HK-2 (cell line): Measurements from ENCODE around the gene BARHL1.

Source experiments
- DNase-seq: peaks from one replicate; pipeline ENCODE4 v3.0.0-alpha.2; 2018; ENCODE audit not compliant: unreplicated experiment

Gene BARHL1

DNA sequence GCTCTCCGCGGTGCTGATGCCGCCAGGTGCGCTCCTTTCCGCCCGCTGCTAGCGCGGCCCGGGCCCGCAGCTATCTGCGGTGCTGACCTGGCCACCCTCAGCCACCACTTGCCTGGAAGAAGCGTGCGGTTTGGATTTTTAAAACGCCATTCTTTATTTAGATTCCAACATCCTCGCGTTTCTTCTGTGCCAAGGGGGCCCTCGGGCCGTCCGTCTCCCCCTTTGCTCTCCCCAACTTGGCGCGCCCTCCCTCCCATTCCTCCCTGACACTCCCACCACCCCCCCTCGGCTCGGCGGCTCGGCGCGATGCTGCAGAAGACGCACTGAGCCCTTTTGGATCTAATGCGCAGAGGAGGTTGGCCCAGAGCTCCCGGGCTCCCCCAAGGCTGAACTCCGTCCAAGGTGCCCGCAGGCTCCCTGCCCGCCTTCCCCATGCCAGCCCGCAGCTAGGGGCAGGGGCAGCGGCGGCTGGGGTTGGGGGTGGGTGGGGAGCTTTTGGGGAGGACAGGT lies at the start of gene BARHL1:
Gene BARHL1, plus strand, starts transcription at position 331 of the 510 bp plus-strand sequence. CDS start 192 bp downstream, outside the sequence.
- DNase-seq, result no peak

DNA sequence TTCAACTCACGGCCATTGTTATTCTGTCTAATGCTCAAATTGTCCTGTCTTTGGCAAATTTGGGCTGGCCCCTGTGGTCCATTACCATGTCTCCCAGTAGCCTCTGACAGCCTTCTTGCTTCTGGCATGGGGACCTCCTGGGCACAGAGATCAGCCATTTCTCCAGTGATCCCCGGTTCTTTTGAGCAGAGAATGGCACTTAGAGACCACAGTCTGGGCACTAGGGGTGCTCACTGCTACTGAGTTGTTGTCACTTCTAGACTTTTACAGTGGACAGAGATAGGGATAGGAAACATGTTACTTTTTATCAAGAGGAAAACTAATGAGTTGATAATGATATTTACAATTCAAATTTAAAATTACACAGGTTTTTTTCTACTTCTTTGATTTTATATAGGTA lies 47.6 kb upstream of the BARHL1 start:
- DNase-seq, result no peak

DNA sequence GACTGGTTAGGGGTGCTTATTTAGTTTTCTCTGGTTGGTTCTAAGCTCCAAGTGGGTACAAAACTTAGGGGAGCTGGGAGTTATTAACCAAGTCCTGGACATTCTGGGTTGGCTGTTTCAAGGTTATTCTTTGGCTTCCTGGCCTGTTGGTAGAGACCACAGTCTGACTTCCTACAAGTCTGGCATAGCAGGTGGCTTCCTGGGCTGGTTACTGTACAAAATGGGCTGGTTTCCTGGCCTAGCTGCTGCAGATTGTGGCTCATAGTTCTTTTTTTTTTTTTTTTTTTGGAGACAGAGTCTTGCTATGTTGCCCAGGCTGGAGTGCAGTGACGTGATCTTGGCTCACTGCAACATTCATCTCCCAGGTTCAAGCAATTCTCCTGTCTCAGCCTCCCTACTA lies 46.3 kb upstream of the BARHL1 start:
- DNase-seq, result no peak

DNA sequence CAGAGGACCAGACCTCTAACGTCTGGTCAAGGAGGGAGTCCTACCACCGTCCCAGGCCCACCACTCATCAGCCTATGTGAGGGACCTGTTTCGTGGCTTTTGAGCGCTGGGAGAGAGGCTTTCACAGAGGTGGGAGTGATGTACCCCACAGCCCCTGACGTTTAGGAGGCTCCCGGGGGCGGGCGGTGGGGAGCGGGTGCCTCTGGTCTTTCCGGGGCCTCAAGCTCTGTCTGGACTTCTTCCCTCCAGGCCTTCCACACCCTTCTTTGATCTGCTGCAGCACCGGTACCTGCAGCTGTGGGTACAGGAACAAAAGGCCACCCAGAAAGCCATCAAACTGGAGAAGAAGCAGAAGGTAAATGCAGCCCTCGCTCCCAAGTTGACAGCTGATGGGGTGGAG lies 45.1 kb upstream of the BARHL1 start:
- DNase-seq, result no peak

DNA sequence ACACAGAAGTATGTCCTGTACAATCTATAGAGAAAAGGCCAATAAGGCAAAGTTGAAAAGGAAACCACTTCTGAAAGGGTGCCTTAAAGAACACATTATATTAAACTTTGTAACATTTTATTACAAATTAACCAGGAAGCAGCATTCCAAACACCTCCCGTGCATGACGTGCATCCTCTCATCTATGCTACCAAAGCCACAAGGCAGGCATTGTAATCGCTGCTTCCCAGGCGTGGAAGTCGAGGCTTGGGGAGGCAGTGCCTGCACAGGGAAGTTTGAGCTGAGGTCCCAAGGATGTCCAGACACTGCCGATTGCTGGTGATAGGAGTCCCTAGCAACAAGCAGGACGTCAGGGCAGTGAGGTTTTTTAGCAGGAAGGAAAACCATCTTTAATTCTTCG lies 44.3 kb upstream of the BARHL1 start:
- DNase-seq, result peak; percentile 54

DNA sequence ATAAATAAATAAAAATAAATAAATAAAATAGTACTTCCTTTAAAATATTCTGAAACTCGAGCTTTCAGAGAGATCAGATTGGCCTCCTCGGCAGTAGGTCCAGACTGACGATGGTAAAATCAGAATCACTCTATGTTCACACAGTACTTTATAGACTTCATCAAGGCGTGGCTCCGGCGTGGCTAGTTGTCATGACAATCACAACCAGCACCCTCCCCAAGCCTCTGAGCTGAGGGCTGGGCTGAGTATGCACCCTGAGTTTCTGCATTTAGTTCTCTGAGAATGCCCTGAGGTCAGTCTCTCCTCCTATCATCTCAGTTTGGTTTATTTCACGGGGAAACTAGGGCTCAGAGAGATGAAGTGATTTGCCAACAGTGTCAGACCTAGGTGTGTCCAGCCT lies 43.3 kb upstream of the BARHL1 start:
- DNase-seq, result no peak

DNA sequence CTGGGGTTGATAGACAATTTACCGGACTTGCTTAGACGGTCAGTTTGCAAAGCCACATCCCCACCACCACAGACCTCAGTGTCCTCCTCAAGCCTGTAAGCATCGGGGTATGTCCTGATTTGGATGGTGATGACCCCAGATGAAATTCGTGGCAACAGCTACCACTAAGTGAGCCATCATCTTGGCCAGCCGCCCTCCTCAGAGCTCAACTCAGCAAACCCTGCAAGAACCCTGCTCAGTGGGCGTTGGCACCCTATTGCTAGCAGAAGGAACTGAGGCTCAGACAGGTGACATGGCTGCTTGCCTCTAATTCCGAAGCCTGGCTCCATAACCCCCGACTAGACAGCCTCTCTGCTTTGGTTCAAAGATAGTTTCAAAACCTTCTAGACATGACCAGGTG lies 41.4 kb upstream of the BARHL1 start:
- DNase-seq, result no peak

DNA sequence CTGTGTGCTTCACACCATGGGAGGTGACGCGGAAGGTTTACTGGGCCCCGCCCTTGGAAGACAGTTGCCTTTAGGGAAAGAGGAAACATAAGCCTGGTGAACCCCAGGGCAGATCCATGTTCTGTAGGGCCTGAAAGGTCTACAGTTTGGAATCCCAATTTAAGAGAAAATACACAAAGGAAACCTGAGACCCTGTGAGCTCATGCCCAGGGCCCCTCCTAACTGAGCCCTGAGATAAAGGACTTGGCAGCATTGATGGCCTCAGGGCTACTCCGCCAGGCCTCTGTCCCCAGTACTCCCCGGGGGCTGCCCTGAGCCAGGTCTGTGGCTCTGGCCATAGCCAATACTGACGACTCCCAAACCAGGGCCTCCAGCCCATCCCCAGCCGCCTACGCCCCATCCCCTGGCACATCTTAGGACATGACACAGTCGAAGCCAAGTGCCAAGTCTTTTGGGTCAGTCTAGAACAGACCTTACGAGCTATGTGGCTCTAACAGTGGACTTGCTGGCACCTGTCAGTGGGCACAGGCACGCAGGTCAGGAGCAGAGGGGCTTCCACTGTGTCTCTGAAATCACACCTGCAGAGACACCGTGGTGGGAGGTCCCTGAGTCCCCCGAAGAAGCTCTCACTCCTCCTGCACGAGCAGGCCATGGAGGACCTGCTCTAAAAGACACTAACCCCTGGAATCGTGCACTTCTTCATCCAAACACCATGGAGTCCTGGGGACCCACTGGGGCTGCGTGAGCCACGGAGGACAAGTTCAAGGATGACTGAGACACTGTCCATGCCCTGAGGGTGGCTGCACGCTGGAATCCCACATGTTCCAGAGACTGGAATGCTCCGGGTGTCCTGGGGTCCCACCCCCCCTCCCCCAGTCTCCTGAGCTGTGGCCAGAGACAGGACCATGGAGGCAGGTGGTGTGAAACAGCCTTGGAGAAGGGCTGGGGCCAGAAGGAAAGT lies 40.3 kb upstream of the BARHL1 start:
- DNase-seq, result no peak

DNA sequence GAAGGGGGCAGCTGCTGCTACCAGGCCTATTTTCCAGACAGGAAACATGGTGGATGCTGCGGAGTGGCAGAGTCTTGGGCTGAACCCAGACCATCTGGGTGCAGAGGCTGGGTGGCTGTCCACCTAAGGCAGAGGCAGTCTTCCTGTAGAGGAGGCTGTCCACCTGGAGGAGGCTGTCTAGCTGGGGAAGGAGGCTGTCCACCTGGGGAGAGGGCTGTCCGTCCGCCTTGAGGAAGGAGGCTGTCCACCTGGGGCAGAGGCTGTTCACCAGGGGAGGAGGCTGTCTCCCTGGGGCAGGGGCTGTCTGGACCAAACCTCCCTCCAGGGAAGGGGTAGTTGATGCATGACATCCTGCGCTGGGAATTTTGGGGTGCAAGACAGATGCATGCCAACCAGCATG lies 39.2 kb upstream of the BARHL1 start:
- DNase-seq, result no peak

DNA sequence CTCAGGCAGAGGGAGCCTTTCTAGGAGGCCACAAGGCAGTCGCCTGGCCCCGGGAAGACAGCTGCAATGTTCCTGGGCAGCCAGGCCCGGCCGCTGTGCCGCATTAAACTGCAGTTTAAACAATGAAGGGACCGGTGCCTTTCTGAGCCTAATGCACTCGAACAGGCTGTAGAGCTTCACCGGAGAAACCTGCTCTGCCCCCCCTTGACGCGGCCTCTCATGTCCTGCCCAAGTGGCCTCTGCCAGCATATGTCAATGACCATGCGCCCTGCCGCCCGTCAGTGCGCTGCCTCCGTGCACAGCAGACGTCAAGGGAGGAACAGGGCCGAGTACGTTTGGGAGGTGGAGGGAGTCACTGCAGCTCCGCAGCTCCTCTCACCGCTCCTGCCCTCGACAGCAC lies 38.4 kb upstream of the BARHL1 start:
- no peak for DNase-seq

DNA sequence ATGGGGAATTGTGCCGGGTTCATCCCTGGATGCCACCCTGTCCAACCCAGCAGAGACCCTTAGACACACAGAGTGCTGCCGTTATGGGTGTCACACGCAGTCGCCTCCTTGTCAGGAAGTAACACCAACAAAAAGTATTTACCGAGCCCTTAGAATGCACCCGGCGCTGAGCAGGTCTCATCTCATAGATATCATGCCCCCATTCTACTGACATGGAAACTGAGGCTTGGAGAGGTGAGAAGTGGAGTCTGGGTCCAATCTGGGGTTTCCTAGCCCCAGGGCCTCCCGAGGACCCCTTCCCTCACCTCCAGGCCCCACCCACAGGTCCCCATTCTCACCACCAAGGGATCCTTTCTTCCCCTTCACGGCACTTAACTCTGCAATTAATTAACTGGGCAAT lies 36.8 kb upstream of the BARHL1 start:
- no peak for DNase-seq

DNA sequence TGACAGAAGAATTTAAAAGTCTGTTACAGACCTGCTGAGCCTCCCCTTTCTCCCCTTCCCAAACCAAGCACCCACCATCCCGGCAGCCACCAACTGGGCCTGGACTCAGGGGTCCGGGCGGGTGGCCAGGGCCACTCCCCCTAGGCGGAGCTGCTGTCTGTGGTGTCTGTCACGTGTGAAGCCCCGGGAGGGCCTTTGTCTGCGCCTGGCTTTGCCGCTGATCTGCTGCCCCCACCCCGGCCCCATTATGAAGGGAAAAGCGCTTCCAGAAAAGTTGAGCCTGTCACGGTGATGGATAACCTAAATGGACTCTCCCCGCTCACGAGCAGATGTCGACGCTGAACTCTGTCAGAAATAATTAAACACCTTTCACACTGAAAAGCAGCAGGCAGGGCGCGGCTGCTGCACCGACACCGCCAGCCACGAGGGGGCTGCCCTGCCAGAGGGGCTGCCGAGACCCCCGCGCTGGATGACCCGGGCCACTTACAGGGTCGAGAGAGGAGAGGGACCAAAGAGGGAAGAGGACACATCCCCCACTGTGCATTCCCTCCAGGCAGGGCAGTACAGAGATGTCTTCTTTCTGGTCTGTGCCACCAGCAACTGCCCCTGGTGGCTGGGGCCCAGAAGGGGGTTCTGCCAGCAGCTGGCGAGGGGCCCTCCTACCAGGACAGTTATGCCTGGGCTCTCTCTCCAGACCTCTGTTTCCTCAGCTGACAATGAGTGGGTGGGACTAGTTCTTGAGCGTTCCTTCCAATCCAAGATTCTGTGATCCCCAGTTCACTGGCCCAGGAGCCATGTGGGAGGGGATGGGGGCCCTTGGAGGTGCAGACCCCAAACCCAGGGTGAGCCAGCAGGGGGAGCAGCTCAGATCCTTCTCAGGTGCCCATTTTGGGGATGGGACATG lies 36.0 kb upstream of the BARHL1 start:
- peak; percentile 31 for DNase-seq

DNA sequence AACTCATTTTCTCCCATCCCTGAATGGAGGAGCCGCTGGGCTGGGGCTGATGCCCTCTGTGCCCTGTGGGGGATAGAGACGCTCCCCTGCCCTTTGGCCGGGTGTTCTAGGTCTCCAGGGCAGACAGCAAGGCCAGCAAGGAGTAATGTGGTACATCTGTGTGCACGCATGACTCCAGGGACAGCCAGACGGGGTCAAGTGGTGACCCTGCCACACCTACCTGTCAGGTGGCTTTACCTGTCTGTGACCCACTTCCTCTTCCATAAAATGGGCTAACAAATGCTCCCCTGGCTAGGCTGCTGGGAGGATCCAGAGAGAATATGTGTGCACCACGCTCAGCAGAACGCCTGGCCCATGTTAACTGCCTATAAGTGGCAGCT lies 35.4 kb upstream of the BARHL1 start:
- no peak for DNase-seq

DNA sequence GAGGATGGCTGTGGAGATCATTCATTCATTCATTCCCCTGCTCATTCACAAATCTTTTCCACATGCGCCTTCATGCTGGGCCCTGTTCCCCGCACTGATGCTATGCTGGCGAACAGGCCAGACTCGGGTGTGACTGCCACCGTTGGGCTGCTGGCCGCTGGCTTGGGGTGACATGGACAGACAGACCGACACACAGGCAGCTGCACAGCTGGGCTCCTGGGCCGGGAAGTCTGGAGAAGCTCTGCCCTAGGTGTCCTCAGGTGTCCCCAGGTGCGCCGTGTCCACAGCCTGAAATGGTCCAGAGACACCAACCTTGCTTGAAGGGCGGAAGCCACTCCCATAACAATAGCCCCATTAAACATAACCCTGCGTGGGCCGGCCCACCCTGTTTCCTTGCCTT lies 35.0 kb upstream of the BARHL1 start:
- DNase-seq, result no peak

DNA sequence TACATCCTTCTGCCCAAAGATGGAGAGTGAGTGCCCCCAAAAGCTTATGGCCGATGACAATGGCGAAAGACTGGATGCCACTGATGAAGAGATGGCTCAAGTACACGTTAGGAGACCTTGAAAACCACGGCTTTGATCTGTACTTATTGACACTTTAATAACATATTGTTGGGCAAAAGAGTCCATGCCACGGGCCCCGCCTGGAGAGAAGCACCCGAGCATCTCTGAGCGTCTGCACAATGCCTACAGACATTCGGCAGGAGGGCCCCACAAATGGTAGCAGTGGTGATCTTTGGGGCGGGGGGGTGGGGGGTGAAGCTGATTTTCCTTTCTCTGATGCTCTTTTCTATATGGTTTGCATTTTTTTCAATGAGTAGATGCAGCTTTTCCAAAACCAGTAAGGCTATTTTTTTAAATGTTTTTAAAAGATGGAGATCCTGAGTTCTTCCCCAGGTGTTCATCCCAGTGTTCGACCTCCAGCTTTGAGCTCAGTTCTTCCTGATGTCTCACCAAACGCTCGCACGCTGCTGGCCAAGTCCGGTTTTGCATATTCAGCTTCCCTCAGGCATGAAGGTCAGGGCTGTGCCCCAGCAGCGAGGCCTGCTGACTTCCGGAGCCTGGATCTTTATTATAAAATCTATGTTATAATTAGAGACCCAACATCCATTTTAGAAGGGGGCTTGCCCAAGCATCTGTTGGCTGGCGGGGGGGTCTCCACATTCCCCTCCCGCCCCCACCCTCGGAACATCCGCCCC lies 34.3 kb upstream of the BARHL1 start:
- no peak for DNase-seq

DNA sequence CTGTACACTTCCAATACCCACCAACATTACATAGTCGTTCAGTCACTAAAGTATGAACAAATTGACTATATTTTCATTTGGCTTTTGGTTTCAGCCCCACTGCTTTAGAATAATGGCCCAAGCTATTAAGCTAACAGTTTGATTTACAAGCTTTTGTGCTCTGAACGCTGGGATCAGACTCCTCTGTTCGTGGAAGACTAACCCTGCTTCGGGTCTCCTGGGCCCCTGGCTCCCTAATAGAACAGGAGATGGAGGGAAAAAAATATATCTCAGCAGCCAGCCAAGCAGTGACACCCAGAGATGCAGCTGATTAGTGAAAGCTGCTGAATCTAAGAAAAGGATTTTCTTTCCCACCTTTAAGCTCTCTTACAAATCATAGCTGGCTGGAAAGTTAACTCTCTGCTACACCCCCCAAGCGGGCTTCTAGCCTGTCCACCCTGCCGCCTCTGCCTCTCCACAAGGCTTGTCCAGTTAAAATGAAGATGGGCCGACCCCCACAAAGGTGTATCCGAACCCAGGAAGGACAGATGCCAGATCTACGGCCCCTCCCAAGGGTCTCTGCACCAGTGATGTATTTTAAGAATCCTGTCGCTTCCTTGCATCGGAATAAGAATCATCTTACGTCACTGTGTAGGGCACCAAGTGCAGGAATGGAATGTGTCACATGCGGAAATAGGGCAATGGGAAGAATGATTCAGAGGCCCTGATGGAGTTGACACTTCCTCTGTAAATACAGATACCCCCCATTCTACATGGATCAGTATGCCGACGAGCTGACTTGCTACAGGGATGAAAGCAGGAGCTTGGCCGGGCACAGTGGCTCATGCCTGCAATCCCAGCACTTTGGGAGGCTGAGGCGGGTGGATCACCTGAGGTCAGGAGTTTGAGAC lies 33.4 kb upstream of the BARHL1 start:
- DNase-seq, result peak; percentile 12

DNA sequence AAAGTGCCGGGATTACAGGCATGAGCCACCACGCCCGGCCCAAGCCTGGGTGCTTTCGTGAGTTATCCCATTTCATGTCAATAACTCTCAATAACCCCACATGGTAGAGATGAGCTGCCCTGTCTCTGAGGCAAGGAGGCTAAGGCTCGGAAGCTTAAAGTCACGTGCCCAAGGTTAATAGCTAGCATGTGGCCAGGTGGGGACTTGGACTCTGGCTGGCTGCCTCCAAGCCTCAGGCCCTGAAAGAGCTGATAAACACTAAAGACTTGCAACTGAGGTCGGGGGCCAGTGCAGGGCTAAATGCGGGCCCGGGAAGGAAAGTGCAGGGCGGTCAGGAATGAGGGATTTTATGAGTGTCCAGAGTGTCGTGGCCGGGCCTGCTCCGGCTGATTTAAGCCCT lies 30.9 kb upstream of the BARHL1 start:
- DNase-seq, result no peak

DNA sequence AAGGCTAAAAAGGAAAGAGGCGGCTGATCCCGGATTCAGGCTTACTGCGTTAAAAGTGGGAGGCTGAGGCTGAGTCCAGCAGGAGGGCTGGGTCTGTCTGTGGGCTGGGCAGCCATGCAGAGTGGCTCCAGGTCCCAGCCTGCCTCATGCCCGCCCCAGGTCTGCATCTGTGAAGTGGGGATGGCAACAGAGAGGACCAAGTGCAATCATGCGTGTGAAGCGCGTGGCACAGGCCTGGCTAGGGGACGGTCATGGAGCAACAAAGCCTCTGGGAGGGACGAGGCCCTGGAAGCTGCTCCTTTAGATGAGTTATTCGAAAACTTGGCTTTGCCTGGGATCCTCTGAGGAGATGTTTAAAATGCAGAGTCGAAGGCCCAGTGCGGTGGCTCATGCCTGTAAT lies 30.4 kb upstream of the BARHL1 start:
- DNase-seq, result no peak

DNA sequence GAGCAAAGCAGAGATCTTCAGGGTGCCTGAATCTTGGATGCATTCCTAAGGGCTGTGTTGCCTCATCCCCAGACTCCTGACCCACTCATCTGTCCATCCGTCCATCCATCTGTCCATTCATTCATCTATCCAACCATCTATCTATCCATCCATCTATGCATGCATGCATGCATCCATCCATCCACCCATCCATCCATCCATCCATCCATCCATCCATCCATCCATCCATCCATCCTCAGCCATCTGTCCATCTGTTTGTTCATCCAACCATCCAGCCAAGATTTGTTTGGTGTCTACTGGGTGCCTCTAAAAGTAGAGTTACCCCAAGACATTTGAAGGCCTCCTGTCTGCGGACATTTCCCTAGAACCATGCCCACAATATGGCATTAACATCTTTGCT lies 27.7 kb upstream of the BARHL1 start:
- DNase-seq, result no peak

DNA sequence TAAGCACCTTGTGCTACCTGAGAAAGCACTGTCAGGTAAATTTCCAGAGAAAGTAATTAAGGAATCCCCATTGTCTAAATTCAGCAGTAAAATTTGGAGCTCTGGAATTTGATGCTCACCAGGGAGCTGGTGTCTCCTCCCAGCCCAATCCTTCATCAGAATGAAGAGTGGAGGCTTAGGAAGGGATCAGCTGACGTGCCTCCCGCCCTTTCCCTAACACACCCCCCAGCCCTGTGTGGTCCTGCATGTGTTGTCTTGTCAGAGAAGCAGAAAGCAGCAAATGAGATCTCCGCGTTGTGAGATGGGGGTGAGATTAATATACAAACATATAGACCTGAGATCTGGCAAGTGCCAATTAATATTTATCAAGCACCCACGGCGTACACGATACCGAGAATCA lies 26.9 kb upstream of the BARHL1 start:
- no peak for DNase-seq

DNA sequence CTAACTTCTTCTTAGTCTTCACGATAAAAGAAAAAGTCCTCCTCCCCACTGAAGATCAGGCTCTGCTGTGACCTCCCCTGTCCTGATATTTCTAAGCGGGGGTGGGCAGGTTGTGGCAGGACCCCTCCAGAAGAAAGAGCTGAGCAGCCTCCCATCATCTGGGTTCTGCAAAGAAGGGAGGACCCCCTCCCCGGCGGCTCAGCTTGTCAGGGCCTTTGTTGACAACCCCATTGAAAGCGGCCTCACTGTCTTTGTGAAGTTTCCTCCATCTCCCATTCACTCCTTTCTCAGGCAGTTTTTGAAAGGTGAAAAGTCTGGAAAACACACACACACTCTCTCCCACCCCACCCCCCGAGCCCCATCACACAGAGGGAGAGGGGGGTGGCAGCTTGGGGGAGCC lies 26.2 kb upstream of the BARHL1 start:
- no peak for DNase-seq
